Breast epithelium (tissue), 4 donors: ENCODE data around the gene HSF4. TPM values are rescaled to one million over a fixed set of nuclear protein-coding genes. Genes with fewer than 3 reads are reported as not detected.

ENCODE experiments used
- DNase-seq, 2 donors: peaks; one replicate each; pipeline ENCODE4 v3.0.0-alpha.2; 2019; ENCODE audit warnings: low spot score in 2 of 2
- H3K27ac ChIP-seq, 2 donors: fragments of 200-600 bp; sonication (generic) in 1 of 2; one replicate each; pipeline ENCODE4 v1.5.1; 2016 to 2019; ENCODE audit warnings: mild to moderate bottlenecking in 1 of 2
- H3K27me3 ChIP-seq, 2 donors: fragments of 200-600 bp; sonication (generic) in 1 of 2; one replicate each; pipeline versions ENCODE4 v1.5.1 to v1.6.0; 2017 to 2019; ENCODE audit warnings: control low read depth in 1 of 2, mild to moderate bottlenecking in 1 of 2
- H3K36me3 ChIP-seq: fragments of 200-600 bp; one replicate; pipeline ENCODE4 v1.5.1; 2019
- H3K4me1 ChIP-seq, 2 donors: fragments of 200-600 bp; sonication (generic); one replicate each; pipeline ENCODE4 v1.5.1; 2016 to 2019; ENCODE audit warnings: control low read depth in 1 of 2
- H3K4me3 ChIP-seq, 3 donors: fragments of 200-600 bp; sonication (generic); 1 replicate in 2 of 3; 2 replicates in 1 of 3; pipeline ENCODE4 v1.5.1; 2016 to 2019; ENCODE audit warnings: mild to moderate bottlenecking in 3 of 3, moderate library complexity in 2 of 3
- H3K9me3 ChIP-seq, 2 donors: fragments of 200-600 bp; sonication (generic) in 1 of 2; one replicate each; pipeline ENCODE4 v1.5.1; 2016 to 2019; ENCODE audit warnings: control low read depth in 1 of 2
- POLR2A ChIP-seq: fragments of 450-650 bp; IDR thresholded peaks from one replicate; pipeline ENCODE4 v1.6.1; 2016; ENCODE audit warnings: antibody characterized with exemption, mild to moderate bottlenecking, moderate library complexity
- POLR2AphosphoS5 ChIP-seq, 3 donors: sonication (generic); formaldehyde crosslinking; IDR thresholded peaks; one replicate each; pipeline ENCODE4 v1.6.1; 2017; ENCODE audit warnings: antibody characterized with exemption in 3 of 3
- intact Hi-C: fragments of 100-400 bp; cut with DNase I; formaldehyde crosslinking; loops from one replicate; pipeline ENCODE4 v1.15.1; 2023; ENCODE audit warnings: low total_unique reads
- total RNA-seq, 3 donors: library from RNA; depleted of rRNA; stranded (reverse); fragments of >200 nt; gene quantifications; one replicate each; pipeline ENCODE4 v1.1.0, GENCODE V29; 2016
- TF ChIP-seq, protein P1 (sequence below), 3 donors: fragments of 450-650 bp; IDR thresholded peaks; one replicate each; pipeline ENCODE4 v1.5.1; 2016 to 2017; ENCODE audit warnings: antibody characterized with exemption in 3 of 3, mild to moderate bottlenecking in 3 of 3, moderate library complexity in 3 of 3

Gene HSF4
- total RNA-seq, 3 donors from 2014 or later = 46.9 to 113 (median 62.5) TPM

DNA sequence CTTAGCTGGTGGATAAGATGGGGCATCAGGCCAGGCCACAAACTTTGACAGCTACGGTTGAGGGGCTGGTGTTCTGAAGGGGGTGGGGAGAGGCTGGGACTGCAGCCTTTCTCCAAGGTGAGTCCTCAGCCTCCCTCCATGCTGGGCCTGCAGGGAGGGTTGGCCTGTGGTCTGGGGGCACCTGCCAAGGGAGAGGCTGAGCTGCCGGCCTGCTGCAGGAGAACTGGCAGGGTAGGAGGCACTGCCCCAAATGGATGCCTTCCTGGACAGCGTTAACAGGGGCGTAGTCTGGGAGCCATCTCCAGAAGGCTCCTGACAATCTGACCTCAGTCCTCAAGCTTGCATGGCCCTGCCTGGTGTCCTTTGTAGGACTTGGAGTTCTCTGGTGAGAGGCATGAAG is 39.5 kb downstream of the HSF4 start:
- intact Hi-C loops = no loop called here
- H3K36me3 ChIP-seq = peaks cover 8% of the 10 kb centered on the region

DNA sequence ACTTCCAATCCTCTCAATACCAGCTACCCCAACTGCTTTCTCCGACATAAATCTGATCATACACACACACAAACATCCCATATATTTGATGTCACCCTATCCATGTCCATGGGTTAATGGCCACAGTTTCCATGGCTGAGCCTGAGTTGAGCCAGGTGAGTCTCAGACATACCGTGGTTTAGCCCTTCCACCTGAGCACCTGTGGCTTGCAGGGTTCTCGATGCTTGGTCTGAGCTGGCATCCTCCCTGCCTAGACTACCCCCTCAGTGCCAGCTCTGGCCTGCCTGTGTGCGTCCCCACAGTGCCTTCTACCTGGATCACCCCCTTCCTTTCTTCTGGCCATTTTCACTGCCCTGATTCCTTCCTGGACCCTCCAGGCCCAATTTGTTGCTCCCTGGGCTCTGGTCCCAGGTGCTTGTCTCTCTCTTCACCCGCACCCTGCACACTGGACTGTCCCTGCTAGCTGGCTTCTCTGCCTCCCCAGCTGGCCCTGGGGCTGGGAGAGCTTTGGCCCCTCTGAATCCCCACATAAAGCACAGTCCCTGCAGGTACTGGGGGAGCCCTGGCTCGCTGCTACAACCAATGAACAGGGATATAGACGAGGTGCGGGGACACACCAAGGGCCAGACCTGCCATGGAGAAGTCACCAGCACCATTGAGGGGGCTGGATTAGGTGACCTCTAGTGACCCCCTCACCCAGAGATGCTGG is 41.7 kb downstream of the HSF4 start:
- Histone ChIP-seq H3K36me3 (peaks cover 8% of the 10 kb centered on the region), H3K27me3 (no peaks in the 10 kb centered on the region), H3K27ac (no peak overlapping the region), H3K4me1 (no peaks in the 10 kb centered on the region), H3K9me3 (no peaks in the 10 kb centered on the region), H3K4me3 (no peak overlapping the region)
- TF ChIP-seq, protein P1, sequence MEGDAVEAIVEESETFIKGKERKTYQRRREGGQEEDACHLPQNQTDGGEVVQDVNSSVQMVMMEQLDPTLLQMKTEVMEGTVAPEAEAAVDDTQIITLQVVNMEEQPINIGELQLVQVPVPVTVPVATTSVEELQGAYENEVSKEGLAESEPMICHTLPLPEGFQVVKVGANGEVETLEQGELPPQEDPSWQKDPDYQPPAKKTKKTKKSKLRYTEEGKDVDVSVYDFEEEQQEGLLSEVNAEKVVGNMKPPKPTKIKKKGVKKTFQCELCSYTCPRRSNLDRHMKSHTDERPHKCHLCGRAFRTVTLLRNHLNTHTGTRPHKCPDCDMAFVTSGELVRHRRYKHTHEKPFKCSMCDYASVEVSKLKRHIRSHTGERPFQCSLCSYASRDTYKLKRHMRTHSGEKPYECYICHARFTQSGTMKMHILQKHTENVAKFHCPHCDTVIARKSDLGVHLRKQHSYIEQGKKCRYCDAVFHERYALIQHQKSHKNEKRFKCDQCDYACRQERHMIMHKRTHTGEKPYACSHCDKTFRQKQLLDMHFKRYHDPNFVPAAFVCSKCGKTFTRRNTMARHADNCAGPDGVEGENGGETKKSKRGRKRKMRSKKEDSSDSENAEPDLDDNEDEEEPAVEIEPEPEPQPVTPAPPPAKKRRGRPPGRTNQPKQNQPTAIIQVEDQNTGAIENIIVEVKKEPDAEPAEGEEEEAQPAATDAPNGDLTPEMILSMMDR (IDR thresholded peaks at IDR 0.05) = no peak
- TF ChIP-seq POLR2A = no peak
- TF ChIP-seq POLR2AphosphoS5 (IDR thresholded peaks at IDR 0.05) = no peak
- no peak for DNase-seq
- intact Hi-C loops = no loop called here

More for the DNA sequence above, 39.5 kb downstream of the HSF4 start:
- Histone ChIP-seq H3K4me1 (no peaks in the 10 kb centered on the region), H3K9me3 (no peaks in the 10 kb centered on the region), H3K27ac (no peak overlapping the region), H3K4me3 (no peak overlapping the region), H3K27me3 (no peaks in the 10 kb centered on the region)
- DNase-seq = no peak
- TF ChIP-seq POLR2AphosphoS5 (IDR thresholded peaks at IDR 0.05) = no peak
- TF ChIP-seq POLR2A = no peak
- TF ChIP-seq, protein P1 (IDR thresholded peaks at IDR 0.05) = no peak

DNA sequence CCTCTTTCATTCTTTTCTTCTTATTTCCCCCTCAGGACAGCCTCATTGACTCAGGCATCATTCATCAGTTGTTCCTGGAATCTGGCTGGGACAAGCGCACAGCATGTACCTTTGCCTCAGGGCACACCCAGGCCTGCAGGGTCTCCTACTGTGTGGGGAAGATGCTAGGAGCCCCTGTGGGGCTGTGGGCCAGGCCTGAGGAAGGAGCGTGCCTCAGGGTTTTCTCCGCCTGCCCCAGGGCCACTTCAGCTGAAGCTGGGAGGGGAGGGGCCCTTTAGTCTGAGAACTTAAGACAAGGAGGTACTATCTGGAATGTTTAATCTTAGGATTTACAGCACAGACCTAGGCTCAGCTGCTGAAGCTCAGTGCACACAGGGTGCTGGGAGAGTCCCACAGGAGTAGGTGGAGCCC is 42.3 kb downstream of the HSF4 start:
- H3K36me3 ChIP-seq = peaks cover 8% of the 10 kb centered on the region
- intact Hi-C loops = no loop called here

DNA sequence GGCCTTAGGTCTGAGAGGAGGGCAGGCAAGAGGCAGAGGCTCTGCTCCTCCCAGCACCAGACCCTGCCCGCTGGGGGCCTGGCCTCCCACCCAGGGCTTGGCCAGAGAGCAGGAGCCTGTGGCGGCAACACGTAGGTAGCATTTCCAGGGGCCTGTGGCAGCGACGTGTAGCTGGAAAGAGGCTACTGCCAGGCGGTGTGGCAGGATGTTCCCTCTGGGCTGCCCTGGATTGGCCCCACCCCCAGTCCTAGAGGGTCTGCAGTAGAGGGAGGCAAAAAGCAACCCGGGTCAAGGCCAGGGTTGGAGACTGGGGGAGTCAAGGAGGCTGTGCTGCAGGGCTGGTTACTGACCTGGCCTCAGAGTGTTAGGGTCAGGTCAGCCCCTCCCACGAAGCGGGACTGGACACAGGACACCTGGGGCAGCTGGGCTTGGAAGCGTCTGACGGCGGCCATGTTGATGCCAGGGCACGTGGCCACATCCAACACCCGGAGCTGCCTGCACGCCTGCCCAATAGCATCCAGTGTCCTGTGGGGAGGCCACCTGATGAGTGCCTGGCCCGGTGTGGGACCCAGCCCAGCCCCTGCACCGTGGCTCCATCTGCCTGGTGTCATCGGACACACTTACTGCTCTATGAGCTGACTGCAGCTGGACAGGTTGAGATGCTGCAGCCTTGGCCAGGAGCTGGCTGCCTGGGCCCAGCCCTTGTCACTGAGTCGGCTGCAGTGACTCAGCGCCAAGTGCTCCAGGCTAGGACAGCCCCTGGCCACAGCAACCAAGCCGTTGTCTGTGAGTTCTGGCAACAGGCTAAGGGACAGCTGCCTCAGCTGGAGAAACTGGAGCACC is 42.9 kb downstream of the HSF4 start:
- no peak overlapping the region for H3K27ac ChIP-seq

More for the DNA sequence above, 42.3 kb downstream of the HSF4 start:
- Histone ChIP-seq H3K4me3 (no peak overlapping the region), H3K9me3 (no peaks in the 10 kb centered on the region), H3K27ac (no peak overlapping the region), H3K27me3 (no peaks in the 10 kb centered on the region), H3K4me1 (no peaks in the 10 kb centered on the region)
- no peak for TF ChIP-seq POLR2AphosphoS5 (IDR thresholded peaks at IDR 0.05)
- TF ChIP-seq POLR2A = no peak
- TF ChIP-seq, protein P1 (IDR thresholded peaks at IDR 0.05) = no peak
- DNase-seq = no peak

More for the DNA sequence above, 42.9 kb downstream of the HSF4 start:
- H3K27me3 ChIP-seq = no peaks in the 10 kb centered on the region
- no peak for DNase-seq
- H3K36me3 ChIP-seq = peaks cover 8% of the 10 kb centered on the region
- H3K4me1 ChIP-seq = no peaks in the 10 kb centered on the region
- no peak overlapping the region for H3K4me3 ChIP-seq
- intact Hi-C loops = no loop called here
- H3K9me3 ChIP-seq = no peaks in the 10 kb centered on the region
- TF ChIP-seq POLR2AphosphoS5 (IDR thresholded peaks at IDR 0.05) (no peak), POLR2A (no peak)
- TF ChIP-seq, protein P1 (IDR thresholded peaks at IDR 0.05) = no peak
